NCI-H2196 (cell line): ENCODE measurements around the gene C14orf93.

Source experiments
- DNase-seq: peaks from one replicate; lab custom pipeline; 2025; ENCODE audit not compliant: unreplicated experiment; lab: John Stamatoyannopoulos, UW

Gene C14orf93

GRCh38 chr14:23045419-23046357, 35.7 kb upstream of the C14orf93 start:
- no peak for DNase-seq

- no peak for DNase-seq
Measured at GRCh38 chr14:23044840-23045239, 34.9 kb upstream of the C14orf93 start.

- DNase-seq, result no peak
Measured at GRCh38 chr14:23043754-23044153, 33.8 kb upstream of the C14orf93 start.

DNA sequence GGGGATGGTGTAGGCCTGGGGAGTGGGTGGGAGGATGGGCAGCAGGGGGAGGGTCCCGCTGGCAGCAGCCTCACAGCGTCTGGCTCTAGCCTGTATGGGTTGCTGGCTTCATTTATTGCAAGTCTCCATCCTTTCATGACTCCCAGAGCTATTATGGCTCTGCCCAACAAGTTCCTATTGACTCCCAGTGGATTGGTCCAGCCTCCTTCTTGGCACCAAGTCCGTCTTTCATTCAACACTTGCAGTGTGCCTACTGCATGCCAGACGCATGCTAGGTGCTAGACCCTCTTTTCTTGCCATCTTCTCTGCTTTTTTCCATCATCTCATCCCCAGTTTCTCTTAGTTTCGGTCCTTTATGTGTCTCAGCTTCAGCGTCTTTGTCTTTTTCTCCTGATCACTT, 33.2 kb upstream of the C14orf93 start:
- no peak for DNase-seq

- no peak for DNase-seq
Measured at GRCh38 chr14:23042162-23042965, 32.4 kb upstream of the C14orf93 start, which contains the start of gene PSMB11. TSS of gene PSMB11 (plus strand) at chr14:23042212. CDS start at chr14:23042226, 14 bp downstream.

DNA sequence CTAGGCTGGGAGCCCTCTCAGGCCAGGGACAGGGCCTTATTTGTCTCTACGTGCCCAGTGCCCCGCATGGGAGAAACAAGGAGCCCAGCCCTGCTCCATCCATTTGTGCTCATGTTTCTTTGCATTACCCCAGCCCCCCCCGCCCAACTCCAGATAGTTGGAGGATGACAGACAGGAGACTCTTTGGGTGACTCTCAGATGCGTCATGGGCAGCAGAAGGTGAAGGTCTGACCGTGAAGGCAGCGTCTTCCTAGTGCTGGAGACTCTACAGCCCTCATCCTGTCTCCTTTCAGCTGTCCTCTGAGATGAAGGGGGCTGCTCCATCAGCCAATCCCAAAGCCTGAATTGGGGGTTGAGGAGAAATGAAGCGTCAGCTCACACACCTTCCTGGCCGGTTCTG, 31.8 kb upstream of the C14orf93 start:
- DNase-seq, result no peak

DNA sequence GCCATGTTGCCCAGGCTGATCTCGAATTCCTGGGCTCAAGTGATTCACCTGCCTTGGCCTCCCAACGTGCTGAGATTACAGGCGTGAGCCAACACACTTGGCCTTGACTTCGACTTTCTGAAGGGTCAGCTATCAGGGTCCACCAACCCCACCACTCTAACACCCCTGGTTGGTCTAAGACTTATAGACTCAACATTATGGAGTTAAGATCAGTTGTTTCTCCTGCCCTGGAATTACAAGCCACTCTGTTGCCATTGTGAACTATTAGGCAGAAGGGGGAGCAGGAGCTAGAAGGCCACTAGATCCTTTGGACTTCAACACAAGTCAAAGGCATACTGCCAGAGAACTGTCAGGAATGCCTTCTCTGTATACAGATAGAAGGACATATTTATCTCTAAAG, 30.2 kb upstream of the C14orf93 start:
- DNase-seq, result no peak

GRCh38 chr14:23035303-23036144, 25.6 kb upstream of the C14orf93 start:
- no peak for DNase-seq

DNA sequence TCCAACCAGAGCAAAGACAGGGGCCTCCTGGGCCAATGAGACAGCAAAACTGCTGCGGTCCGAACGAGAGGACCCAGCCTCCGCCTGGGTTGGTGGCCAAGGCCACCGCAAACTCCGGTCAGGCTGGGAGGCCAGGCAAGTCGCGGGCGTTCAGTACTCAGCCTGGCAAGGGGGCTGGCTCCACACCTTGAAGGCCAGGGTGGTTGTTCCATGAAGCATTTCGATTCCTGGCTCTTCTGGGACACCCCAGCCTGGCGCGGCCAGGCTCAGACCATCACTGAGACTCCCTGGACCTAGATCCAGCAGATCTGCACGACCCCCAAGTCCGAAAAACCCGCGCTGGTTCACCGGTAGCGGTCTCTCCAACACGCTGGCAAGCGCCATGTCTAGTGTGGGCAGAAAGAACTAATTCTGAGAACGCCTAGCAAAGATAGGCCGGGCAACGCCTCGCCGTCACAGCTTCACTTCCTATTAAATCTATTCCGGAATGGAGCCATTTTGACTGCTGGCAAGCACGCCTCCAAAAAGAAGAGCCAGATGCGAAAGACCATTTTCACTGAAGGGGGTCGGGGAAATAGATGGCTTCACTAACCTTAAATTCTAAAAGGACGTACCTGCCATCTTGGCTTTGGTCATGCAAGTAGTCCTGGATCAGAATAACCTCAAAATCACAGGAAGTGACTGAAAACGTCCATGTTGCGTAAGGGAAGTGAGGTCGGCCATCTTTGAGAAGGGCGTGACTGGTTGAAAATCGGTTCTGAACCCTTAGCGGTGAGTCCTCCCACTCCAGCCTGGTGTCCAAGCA, 24.8 kb upstream of the C14orf93 start, which contains the start of gene PSMB5:
PSMB5 (minus strand) TSS at position 403 of the 805 bp plus-strand sequence; CDS start at position 384, 19 bp downstream.
- DNase-seq, result no peak

- no peak for DNase-seq
Measured at GRCh38 chr14:23033801-23034497, 24.0 kb upstream of the C14orf93 start.

DNA sequence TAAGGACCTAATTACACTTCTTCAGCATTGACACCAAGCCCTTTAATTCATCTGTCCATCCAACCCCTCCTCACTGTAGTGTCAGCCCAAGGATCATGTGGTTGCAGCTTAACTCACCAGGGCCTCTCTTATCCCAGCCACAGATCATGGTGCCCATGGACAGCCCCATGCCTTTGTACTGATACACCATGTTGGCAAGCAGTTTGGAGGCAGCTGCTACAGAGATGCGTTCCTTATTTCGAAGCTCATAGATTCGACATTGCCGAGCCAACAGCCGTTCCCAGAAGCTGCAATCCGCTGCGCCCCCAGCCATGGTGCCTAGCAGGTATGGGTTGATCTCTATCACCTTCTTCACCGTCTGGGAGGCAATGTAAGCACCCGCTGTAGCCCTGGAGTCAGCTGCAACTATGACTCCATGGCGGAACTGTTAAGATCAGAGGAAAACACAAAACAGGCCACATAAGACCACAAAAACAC, 23.3 kb upstream of the C14orf93 start:
- DNase-seq, result no peak

DNA sequence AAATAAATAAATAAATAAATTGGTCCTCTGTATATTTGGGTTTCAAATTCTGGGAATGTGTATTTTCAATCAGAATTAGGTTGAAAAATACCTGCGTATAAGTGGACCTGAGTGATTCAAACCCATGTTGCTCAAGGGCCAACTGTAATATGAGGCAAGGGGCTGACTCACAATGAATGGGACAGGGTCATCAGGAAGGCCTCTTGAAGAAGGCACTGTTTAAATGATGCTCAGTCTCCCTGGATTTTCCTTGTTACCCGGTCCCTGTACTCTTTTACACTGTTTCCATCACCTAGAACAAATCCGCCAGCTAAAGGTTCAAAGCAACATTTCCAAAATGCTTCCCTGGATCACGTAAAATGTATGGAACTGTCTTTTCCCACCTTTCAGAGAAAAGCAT, 21.0 kb upstream of the C14orf93 start:
- DNase-seq, result no peak

DNA sequence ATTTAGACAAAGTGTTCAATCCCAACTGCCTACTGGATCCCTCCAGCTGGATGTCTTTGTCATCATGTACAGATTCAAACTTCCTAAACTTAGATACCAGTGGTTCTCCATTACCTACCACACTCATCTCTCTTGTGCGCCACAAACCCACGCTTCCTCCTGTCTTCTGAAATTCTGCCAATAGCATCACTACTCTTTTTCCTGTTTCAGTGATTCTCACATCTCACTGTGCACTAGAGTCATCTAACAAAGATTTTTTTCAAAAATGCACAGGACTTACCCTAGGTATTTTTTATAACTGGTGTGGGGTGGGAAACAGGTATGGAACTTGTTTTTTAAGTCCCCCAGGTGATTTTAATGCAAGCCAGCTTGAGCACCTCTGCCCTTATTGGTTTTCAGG, 18.9 kb upstream of the C14orf93 start:
- no peak for DNase-seq

- DNase-seq, result no peak
Measured at GRCh38 chr14:23025151-23025814, 15.3 kb upstream of the C14orf93 start.

GRCh38 chr14:23024612-23025075, 14.7 kb upstream of the C14orf93 start:
- no peak for DNase-seq

DNA sequence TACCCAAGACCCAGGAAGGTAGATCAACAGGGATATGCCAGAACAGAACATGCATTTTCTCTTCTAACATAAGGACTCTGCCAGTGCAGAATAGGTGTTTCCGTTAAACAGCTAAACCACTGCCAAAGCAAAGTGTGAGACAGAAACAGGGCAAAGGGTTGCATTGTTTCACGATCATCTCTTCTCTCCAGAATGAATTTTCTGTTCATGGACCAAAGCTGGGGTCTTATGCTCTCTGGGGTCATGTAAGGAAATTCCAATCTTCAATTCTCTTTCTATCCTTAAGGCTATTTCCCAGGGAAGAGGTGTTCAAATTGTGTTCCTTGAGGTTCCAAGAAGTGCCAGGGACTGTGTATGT, 13.8 kb upstream of the C14orf93 start:
- DNase-seq, result no peak

DNA sequence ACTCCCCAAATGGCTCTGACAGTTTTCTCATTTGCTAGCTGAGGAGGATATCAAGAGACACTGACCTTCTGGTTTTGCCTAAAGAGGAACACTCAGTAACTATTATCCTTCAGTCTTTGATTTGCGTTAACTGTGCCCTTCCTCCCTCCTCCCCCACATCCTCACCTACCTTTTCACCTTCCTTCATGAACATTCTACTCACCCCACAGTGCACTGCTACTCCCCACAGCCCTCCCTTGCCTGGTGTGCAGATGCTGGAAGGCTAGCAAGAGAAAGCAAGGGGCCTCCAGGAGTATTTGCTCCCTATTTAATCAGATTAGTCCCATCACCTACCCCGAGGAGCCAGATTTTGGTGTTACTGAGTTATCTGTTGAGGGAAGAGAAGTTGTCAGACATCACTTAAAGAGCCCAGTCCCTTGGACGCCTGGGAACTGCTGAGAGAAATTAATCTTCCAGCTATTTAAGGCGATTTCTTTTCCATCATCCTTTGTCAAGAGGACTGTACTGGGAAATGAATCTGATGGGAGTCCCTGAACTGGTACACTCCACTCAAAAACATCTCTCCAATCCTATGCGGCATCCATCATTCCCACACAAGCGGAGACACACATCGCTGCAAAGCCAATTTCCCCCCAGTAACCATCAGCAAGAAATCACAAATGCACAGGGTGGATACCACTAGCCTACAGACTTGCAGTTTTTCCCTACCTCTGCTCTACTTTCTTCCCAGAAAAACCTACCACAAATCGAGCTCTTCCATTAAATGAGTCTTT, 13.3 kb upstream of the C14orf93 start:
- no peak for DNase-seq

DNA sequence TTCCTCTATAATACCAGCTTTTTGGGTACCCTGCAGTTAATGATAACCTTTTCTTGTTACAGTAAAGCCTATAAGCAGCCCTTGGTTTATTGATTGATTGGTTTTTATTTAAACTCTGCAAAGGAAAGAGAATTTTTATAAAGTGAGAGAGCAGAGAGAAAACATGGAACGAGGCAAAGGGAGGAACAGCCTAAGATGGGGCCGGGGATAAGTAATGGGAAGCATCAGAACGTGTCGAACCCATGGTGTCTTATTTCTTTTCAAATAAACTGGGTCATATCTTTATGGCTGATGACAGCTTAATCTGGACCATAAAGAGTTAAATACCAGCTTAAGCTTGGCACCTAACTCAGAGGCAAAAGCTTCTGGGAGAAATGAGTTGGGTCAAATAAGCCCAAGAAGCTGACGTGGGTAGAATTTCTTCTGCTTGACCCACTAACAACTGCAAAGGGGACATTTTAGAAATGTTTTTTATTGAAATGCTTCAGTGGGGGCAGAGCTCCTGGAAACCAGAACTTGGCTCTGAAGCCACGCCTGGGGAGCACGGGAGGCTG, 12.0 kb upstream of the C14orf93 start:
- DNase-seq, result no peak
